NCI-H748 treated with DMSO at 0.1 percent for 48 hours (cell line): ENCODE measurements around the gene HSPA4L.

Experiments used
- DNase-seq: peaks from one replicate; lab custom pipeline; 2025; lab: John Stamatoyannopoulos, UW

Gene HSPA4L

GRCh38 chr4:127782275-127783025 lies at the start of gene HSPA4L:
TSS of gene HSPA4L (plus strand) at chr4:127782322. CDS start at chr4:127782551, 229 bp downstream.
- DNase-seq, result peak; percentile 12

- DNase-seq, result no peak
These were observed 49.3 kb upstream of the HSPA4L start for GRCh38 chr4:127732623-127733328.

- DNase-seq, result no peak
These were observed 47.1 kb upstream of the HSPA4L start for GRCh38 chr4:127734976-127735375.

GRCh38 chr4:127737295-127737694 lies 44.8 kb upstream of the HSPA4L start:
- DNase-seq, result no peak

GRCh38 chr4:127741247-127741646 lies 40.9 kb upstream of the HSPA4L start:
- no peak for DNase-seq

GRCh38 chr4:127747883-127748282 lies 34.2 kb upstream of the HSPA4L start:
- no peak for DNase-seq

- no peak for DNase-seq
These were observed 33.2 kb upstream of the HSPA4L start for GRCh38 chr4:127748957-127749356.

- no peak for DNase-seq
These were observed 25.2 kb upstream of the HSPA4L start for GRCh38 chr4:127756906-127757305.

- no peak for DNase-seq
These were observed 22.8 kb upstream of the HSPA4L start for GRCh38 chr4:127759228-127759820.

GRCh38 chr4:127759893-127760292 lies 22.2 kb upstream of the HSPA4L start:
- DNase-seq, result no peak

- DNase-seq, result no peak
These were observed 10.4 kb upstream of the HSPA4L start for GRCh38 chr4:127771535-127772275.

GRCh38 chr4:127772769-127773671 lies 9.1 kb upstream of the HSPA4L start:
- no peak for DNase-seq

- no peak for DNase-seq
These were observed 6.3 kb upstream of the HSPA4L start for GRCh38 chr4:127775843-127776242.

GRCh38 chr4:127776620-127777019 lies 5.5 kb upstream of the HSPA4L start:
- DNase-seq, result no peak

- no peak for DNase-seq
These were observed 4.6 kb upstream of the HSPA4L start for GRCh38 chr4:127777487-127777886.

GRCh38 chr4:127778102-127778501 lies 4.0 kb upstream of the HSPA4L start:
- DNase-seq, result no peak

GRCh38 chr4:127780598-127780997 lies 1.5 kb upstream of the HSPA4L start:
- no peak for DNase-seq

GRCh38 chr4:127781300-127782024 lies 660 bp upstream of the HSPA4L start:
- no peak for DNase-seq

- no peak for DNase-seq
These were observed 172 bp upstream of the HSPA4L start for GRCh38 chr4:127782025-127782274.

- peak; percentile 11 for DNase-seq
These were observed 1.1 kb downstream of the HSPA4L start for GRCh38 chr4:127783026-127783769.
